CD4-positive, alpha-beta T cell (primary cell): Measurements from ENCODE around the gene EFTUD2. TPM values are rescaled to one million over a fixed set of nuclear protein-coding genes. Genes with fewer than 3 reads are reported as not detected.

Experiments
- ATAC-seq: fragments of 200-7000 bp; cut with Tn5 transposase; one replicate; pipeline ENCODE4 v1.10.0; 2022; ENCODE audit warnings: mild to moderate bottlenecking; ENCODE audit not compliant: poor library complexity
- CTCF ChIA-PET: fragments of 350-600 bp; sonication (Branson Sonifier 250); formaldehyde crosslinking; loops from one replicate; lab custom pipeline; 2021; ENCODE audit warnings: antibody characterized with exemption, inconsistent platforms; lab: Charles Lee
- POLR2A ChIA-PET: fragments of 350-600 bp; sonication (Branson Sonifier 250); formaldehyde crosslinking; loops from one replicate; lab custom pipeline; 2021; ENCODE audit warnings: antibody characterized with exemption, inconsistent platforms; lab: Charles Lee
- DNase-seq, 14 experiments: peaks; one replicate each; pipeline ENCODE4 v3.0.0-alpha.2; 2013 to 2020; ENCODE audit warnings: mixed read lengths in 2 of 14
- H3K27ac ChIP-seq, 2 donors: one replicate each; pipeline versions ENCODE4 v1.5.1 to v1.7.0; 2013; ENCODE audit warnings: low read length in 2 of 2, low read depth in 1 of 2, mild to moderate bottlenecking in 1 of 2
- H3K27me3 ChIP-seq, 2 experiments: 1 replicate in 1 of 2; 2 replicates in 1 of 2; pipeline versions ENCODE4 v1.6.1 to v1.7.0; 2013; ENCODE audit warnings: low read length in 2 of 2, control low read depth in 1 of 2, mild to moderate bottlenecking in 1 of 2, moderate library complexity in 1 of 2; ENCODE audit not compliant: insufficient read depth in 2 of 2, control insufficient read depth in 1 of 2
- H3K36me3 ChIP-seq: one replicate; pipeline ENCODE4 v1.6.1; 2013; ENCODE audit warnings: low read length, control low read depth; ENCODE audit not compliant: insufficient read depth
- H3K4me1 ChIP-seq: one replicate; pipeline ENCODE4 v1.6.1; 2013; ENCODE audit warnings: low read length, control low read depth; ENCODE audit not compliant: insufficient read depth
- H3K4me3 ChIP-seq: one replicate; pipeline ENCODE4 v1.5.1; 2013; ENCODE audit warnings: mild to moderate bottlenecking, low read length, moderate library complexity
- H3K9me3 ChIP-seq, 2 experiments: 1 replicate in 1 of 2; 2 replicates in 1 of 2; pipeline versions ENCODE4 v1.6.1 to v1.7.0; 2013; ENCODE audit warnings: low read length in 2 of 2, mild to moderate bottlenecking in 2 of 2, control low read depth in 1 of 2, moderate library complexity in 1 of 2; ENCODE audit not compliant: control insufficient read depth in 1 of 2, insufficient read depth in 1 of 2
- H3K27ac Mint-ChIP-seq: one replicate; pipeline ENCODE4 v1.8.0; 2020; ENCODE audit warnings: mixed read lengths
- H3K27me3 Mint-ChIP-seq: one replicate; pipeline ENCODE4 v1.8.0; 2021; ENCODE audit warnings: mixed read lengths
- H3K36me3 Mint-ChIP-seq: one replicate; pipeline ENCODE4 v1.8.0; 2021; ENCODE audit warnings: low read depth, mixed read lengths
- H3K4me1 Mint-ChIP-seq: one replicate; pipeline ENCODE4 v1.8.0; 2021; ENCODE audit warnings: low read depth, mixed read lengths
- H3K4me3 Mint-ChIP-seq: one replicate; pipeline ENCODE4 v1.8.0; 2020; ENCODE audit warnings: mild to moderate bottlenecking, mixed read lengths
- H3K9me3 Mint-ChIP-seq: one replicate; pipeline ENCODE4 v1.8.0; 2020; ENCODE audit warnings: mixed read lengths
- CTCF ChIP-seq: fragments of 200-600 bp; IDR thresholded peaks from one replicate; pipeline ENCODE4 v1.8.0; 2022; ENCODE audit warnings: antibody characterized with exemption, mild to moderate bottlenecking
- intact Hi-C, 2 experiments: fragments of 100-400 bp; cut with DNase I in 1 of 2; cut with micrococcal nuclease in 1 of 2; formaldehyde crosslinking; loops; one replicate each; pipeline versions ENCODE4 v1.15.1 to v1.9.0; 2023 to 2025; cut with DNase I, micrococcal nuclease
- total RNA-seq, 174 experiments: library from RNA in 2 of 174; stranded (reverse) in 2 of 174; gene quantifications; one replicate each; pipeline ENCODE4 v1.2.3 and lab custom pipeline; 2021 to 2026

EFTUD2 gene
- total RNA-seq, 2 experiments from 2014 or later: 105 to 112 TPM

- Mint-ChIP-seq H3K4me1 (no peaks in the 10 kb centered on the region), H3K27me3 (no peaks in the 10 kb centered on the region), H3K27ac (no peak overlapping the region), H3K4me3 (no peak overlapping the region), H3K36me3 (no peaks in the 10 kb centered on the region), H3K9me3 (no peaks in the 10 kb centered on the region)
- ATAC-seq: no peak
- intact Hi-C loops: loop anchor here in 1 of 2 experiments (10.0 kb wide), 1 partner anchor 267 kb away; no protein-coding TSS in a partner anchor
- no peaks in the 10 kb centered on the region for H3K9me3 ChIP-seq
- ChIA-PET CTCF (no interaction called here), POLR2A (no interaction called here)
- no peak overlapping the region for H3K4me3 ChIP-seq
- TF ChIP-seq CTCF: no peak
- H3K27ac ChIP-seq: no peak overlapping the region
- no peaks in the 10 kb centered on the region for H3K36me3 ChIP-seq
- no peak for DNase-seq
- H3K4me1 ChIP-seq: no peaks in the 10 kb centered on the region
- no peaks in the 10 kb centered on the region for H3K27me3 ChIP-seq
Measured at GRCh38 chr17:44928136-44928535, 28.9 kb upstream of the EFTUD2 start.

- ChIA-PET CTCF (no interaction called here), POLR2A (no interaction called here)
- ATAC-seq: no peak
- Mint-ChIP-seq H3K27me3 (no peaks in the 10 kb centered on the region), H3K36me3 (no peaks in the 10 kb centered on the region), H3K4me3 (no peak overlapping the region), H3K9me3 (no peaks in the 10 kb centered on the region), H3K4me1 (no peaks in the 10 kb centered on the region), H3K27ac (no peak overlapping the region)
- Histone ChIP-seq H3K4me3 (no peak overlapping the region), H3K9me3 (no peaks in the 10 kb centered on the region), H3K27ac (no peak overlapping the region), H3K36me3 (no peaks in the 10 kb centered on the region), H3K27me3 (no peaks in the 10 kb centered on the region), H3K4me1 (no peaks in the 10 kb centered on the region)
- DNase-seq: no peak
- intact Hi-C loops: loop anchor here in 1 of 2 experiments (10.0 kb wide), 1 partner anchor 267 kb away; no protein-coding TSS in a partner anchor
- TF ChIP-seq CTCF: no peak
Measured at GRCh38 chr17:44927696-44928095, 28.5 kb upstream of the EFTUD2 start.

- H3K4me1 ChIP-seq: no peaks in the 10 kb centered on the region
- DNase-seq (no peak), ATAC-seq (no peak)
- no peak overlapping the region for H3K27ac ChIP-seq
- Mint-ChIP-seq H3K4me1 (no peaks in the 10 kb centered on the region), H3K9me3 (no peaks in the 10 kb centered on the region), H3K4me3 (no peak overlapping the region), H3K27me3 (no peaks in the 10 kb centered on the region), H3K27ac (no peak overlapping the region), H3K36me3 (no peaks in the 10 kb centered on the region)
- intact Hi-C loops: loop anchor here in 1 of 2 experiments (10.0 kb wide), 1 partner anchor 268 kb away; no protein-coding TSS in a partner anchor
- ChIA-PET POLR2A (no interaction called here), CTCF (no interaction called here)
- H3K9me3 ChIP-seq: no peaks in the 10 kb centered on the region
- TF ChIP-seq CTCF: no peak
- H3K36me3 ChIP-seq: no peaks in the 10 kb centered on the region
- H3K27me3 ChIP-seq: peaks cover 0 to 5% of the 10 kb centered on the region in 2 experiments
- H3K4me3 ChIP-seq: no peak overlapping the region
Measured at GRCh38 chr17:44926821-44927525, 27.7 kb upstream of the EFTUD2 start.
